SH-SY5Y (cell line): ENCODE measurements around the gene CPNE5.

Experiments used
- GATA2 ChIP-seq: IDR thresholded peaks from 2 replicates; pipeline ENCODE4 v1.6.1; 2011; ENCODE audit warnings: mild to moderate bottlenecking, low read depth, low read length
- GATA3 ChIP-seq: IDR thresholded peaks from 2 replicates; pipeline ENCODE4 v1.6.1; 2011; ENCODE audit warnings: low read depth, mild to moderate bottlenecking, low read length, moderate library complexity

The CPNE5 gene

DNA sequence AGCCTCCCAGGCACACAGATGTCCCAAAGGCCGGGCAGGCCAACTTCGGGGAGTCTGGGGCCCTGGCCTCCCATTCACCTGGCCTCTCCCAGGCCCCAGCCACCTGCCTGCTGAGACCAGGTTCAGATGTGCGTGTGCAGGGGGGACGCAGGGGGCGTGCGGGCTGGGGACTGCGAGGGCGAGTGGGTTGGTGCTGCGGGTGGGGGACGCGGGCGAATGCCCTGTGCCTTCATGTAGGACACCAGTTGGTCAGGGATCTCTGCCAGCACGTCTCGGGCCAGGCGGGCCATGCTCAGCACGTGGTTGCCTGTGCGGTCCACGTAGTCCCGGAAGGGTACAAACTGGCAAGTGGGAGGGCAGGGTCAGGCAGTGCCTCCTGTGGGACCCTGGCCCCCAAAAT is 97.1 kb downstream of the CPNE5 start:
- TF ChIP-seq GATA3 = no peak
- TF ChIP-seq GATA2 = no peak

DNA sequence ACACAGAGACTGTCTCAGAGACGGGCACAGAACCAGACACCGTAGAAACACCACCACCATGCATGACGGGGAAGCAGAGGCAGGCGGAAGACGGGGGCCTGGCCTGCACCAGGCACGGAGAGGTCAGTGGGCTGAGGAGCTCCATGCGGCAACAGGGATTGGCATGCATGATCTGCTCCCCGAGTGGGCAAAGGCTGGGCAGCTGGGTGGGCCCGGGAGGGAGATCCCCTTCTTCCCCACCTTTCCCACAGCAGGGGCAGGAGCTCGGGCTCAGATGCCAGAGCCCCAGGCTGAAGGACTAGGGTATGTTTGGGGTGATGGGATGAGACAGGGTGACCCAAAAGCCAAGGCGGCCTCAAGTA is 98.4 kb downstream of the CPNE5 start:
- TF ChIP-seq GATA3 (no peak), GATA2 (no peak)

DNA sequence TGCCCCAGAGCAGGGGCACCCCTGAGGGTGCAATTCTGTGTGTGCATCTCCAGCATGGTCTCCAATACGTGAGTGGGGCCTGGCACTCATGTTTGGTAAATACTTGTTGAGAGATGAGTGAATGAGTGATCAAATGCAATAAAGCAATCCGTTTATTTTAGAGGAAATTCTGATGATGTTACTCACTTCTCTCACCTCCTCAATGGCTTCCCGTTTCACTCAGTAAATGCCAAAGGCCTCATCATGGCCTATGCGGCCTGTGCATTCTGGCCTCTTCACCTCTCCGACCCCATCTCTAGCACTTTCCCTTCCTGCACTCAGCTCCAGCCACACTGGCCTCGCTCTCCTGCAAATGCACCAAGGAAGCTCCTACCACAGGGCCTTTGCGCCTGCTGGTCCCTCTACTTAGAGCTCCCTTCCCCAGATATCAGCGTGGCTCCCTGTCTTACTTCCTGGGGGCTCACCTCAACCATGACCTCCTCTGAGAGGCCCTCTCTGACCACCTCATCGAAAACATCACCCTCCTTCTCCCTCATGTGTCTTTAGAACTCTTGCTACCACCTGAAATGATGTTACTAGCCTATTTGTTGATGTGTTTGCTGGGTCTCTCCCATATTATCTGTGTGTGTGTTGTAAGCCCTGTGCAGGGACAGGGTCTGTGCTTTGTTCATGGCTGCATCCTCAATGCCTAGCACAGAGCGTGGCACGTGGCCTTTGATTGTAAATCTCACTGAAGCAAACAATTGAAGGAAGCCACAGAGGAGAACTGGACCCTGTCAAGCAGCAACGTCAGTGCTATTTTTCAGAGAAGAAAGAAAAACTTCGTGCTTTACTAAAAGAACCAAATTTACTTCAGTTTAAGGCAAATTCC is 99.1 kb downstream of the CPNE5 start:
- TF ChIP-seq GATA3 = no peak
- no peak for TF ChIP-seq GATA2

DNA sequence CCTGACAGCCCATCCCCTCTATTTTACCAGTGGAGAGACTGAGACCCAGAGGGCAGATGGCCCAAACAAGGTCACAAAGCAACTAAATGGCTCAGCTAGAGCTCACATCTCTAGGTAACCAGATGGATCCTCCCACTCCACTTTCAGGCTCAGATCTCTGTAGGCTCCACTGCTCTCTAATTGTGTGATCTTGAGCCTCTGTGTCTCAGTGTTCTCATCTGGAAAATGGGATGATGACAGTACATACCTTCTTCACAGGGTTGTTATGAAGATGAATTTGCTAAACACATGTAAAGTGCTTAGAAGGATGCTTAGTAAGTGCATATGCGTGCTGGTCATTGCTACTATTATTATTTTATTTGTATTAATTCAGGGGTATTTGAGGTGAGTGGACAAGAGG is 101.1 kb downstream of the CPNE5 start:
- no peak for TF ChIP-seq GATA2
- TF ChIP-seq GATA3 = no peak

DNA sequence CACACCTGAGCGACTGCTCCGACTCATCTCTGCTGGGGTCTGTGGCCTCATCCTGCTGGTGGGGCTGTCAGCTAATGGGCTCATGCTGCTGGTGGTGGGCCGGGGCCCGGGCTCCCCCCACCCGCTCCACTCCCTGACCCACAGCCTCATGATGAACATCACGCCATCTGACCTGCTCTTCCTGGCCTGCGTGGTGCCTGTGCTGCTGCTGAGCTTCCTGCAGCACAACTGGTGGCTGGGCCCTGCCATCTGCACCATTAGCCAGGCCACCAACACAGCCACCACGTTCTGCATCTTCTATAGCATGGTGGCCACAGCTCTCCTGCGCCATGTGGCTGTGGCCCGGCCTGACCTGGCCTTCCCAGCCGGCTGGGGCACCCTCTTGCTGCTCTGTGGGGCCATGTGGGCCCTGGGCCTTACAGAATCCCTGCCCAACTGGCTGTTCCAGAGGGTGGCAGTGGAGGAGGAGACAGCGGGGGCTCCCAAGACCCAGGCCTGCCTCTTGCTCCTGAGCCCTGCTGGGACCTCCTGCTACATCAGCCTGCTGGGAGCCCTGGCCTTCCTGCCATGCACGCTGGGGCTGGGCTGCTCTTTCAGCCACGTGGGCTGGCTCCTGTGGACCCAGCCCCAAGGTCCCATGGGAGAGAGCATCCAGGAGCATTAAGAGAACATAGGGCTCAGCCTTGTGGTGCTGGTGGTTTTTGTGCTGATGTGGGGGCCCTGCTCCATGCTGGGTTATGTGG is 102.0 kb downstream of the CPNE5 start:
- no peak for TF ChIP-seq GATA2

DNA sequence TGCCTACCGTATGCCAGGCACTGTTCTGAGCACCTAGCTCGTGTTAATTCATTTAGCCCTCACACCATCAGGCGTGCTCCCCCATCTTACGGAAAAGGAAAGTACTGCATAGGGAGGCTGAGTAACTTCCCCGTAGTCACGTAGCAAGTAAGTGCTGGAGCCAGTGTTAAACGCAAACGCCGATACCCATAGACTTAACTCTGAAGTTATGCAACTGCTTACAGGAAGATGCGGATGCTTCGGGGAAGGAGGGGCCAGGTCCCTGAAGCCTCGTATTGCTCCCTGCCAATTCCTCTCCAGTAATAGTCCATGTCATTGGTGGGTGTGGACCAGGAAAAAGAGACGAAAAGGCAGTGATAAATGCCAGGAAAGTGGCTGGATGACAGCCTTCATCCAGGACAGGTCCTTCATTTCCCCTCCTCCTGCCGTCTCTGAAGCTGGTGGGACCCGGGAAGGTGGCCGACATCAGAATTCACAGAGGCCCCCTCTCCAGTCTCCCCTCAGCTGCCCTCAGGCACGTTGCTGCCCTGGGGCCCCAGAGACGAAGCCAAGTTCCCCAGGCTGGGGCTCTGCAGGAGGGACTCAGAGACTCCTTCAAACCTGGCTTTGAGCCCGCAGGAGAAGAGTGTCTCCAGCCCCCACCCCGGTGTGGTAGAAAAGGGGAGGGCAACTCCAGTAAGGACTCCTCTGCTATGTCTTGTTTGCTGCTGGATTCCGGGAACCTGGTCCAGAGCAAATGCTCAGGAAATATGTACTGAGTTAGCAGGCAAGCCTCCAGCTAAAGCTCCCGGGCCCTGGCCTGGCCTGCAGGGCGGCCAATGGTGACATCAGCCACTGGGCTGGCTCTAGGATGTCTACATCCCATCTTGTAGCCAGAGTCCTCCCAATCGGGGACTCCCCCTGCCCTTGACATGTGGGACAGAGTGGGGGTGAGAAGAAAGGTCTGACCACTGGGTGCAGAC is 103.9 kb downstream of the CPNE5 start:
- no peak for TF ChIP-seq GATA3
- TF ChIP-seq GATA2 = no peak

DNA sequence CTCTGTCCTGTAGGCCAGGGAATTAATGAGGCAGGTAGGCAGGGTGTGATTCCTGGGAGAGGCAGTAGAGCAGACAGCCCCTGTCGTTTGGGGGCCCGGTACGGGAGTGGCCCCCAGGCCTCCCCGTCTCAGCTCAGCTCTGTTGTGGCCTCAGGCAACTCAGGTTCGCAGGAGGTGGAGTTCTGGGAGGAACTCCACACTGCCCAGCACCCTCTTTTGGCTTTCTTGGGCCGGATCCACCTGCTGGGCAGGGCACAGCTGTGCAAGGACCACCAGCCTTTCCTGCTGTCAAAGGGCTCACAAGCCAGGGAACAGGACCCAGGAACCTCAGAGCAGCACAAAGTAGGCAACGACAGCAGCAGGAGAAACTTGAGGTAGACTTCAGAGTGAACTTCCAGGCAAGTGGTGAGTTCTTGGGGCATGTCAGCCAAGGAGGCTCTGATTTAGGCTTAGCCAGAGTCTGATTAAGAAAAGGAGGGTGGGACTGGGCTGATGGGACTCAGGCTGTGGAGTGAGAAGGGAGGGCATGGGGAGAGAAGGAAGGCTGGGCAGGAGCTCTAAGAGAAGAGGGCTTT is 104.7 kb downstream of the CPNE5 start:
- TF ChIP-seq GATA2 (no peak), GATA3 (no peak)

DNA sequence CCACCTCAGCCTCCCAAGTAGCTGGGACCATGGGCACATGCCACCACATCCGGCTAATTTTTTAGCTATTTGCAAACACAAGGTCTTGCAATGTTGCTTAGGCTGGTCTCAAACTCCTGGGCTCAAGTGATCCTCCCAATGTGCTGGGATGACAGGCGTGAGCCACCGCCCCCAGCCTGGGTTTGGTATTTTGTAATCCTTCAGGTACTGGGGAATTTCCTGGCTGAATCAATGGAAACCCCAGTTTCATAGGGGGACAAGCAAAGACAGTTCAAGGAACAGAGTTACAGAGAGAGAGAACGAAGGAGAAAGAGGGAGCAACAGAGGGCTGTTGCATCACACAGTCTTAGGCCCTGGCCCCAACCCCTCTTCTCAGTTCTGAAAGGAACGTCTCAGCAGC is 105.9 kb downstream of the CPNE5 start:
- TF ChIP-seq GATA2 = no peak
- no peak for TF ChIP-seq GATA3

DNA sequence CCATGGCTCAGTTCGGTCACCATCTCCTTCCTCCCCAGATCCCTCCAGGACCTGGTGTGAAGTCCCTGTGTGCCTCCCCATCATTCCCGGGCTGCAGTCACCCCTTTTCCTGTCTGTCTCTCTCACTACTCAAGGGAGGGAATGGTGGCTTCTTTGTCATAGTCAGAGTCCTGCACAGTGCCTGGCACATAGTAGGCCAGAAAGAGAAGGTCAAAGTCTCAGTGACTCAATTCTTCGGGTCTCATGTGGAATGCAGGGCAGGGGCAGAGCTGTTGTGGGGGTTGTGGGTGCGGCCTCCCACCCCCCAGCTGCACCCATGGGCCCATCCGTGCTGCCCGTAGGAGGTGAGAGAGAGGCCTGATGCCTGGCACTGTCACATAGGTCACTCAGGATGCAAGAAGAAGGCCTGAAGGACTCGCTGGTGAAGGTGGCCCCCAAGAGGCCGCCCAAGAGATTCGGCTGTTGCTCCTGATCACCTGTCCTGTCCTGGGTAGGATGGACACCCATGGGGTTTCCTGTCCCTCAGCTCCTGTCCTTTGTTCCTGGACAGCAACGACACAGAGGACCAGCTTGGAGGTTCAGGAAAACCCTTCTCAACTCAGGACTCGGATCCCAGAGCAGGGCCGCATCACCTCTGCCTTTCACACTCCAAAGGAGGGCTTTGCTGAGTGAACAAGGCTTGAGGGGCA is 107.5 kb downstream of the CPNE5 start:
- TF ChIP-seq GATA3 (no peak), GATA2 (no peak)

DNA sequence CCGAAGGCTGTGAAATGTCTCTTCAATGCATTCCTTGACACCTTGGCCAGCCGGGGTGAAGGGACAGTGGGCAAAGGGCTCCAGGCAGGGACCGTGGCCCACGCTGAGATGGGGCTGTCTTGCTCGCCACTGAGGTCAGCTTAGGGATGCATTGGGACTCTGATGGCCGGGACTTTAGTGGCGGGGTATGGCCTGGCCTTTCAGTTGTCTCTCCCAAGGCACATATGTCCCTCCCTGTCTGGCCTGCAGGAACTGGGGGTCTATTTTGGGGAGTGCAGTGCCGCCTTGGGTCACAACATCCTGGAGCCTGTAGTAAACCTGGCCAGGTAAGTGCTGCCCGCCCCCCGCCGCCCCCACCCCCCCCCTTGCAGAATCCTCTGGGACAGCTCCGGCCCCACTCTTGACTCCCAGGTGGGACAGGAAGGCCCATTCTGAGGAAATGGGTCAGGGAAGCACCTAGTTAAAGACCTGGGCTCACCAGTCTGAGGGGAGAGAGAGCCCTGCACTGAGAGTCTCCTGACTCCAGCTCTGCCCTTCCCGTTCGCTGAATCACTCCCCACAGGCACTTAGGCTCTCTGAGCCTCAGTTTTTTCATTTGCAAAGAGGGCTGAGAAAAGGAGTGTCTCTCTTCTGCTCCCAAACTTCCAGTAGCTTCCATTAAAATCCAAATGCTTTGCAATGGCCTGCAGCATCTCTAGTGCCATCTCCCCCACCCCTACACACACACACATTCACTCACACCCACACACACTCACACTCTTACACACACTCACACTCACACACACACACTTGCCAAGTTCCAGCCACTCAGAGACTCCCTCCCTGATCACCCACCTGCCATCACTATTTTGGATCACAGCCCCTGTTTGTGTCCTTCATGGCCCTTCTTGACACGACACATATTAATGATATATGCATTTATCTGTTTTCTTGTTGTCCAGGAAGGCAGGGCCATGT is 108.5 kb downstream of the CPNE5 start:
- no peak for TF ChIP-seq GATA3
- TF ChIP-seq GATA2 = no peak

DNA sequence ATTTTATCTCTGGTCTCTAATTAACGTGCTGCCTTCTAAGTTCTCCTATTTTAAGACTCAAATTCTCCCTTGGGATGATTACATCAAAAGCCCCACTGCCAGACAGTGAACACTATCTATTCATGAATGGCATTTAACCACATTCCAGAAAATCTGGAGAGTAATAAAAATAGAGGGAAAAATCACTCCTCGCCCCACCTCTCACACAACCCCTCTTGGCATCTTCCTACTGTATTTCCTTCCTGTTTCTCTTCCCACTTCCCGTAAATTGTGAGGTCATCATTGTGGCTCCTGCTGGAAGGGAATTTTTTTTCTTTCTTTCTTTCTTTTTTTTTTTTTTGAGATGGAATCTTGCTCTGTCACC is 110.1 kb downstream of the CPNE5 start:
- TF ChIP-seq GATA3 = no peak
- TF ChIP-seq GATA2 = no peak
